Peyer's patch (tissue), 4 donors: Measurements from ENCODE around the gene CYP2J2. TPM values are rescaled to one million over a fixed set of nuclear protein-coding genes. Genes with fewer than 3 reads are reported as not detected.
A peak's percentile ranks its signal among the peaks of the same experiment; 100 is the strongest.

ENCODE experiments used
- DNase-seq, 3 donors: peaks; one replicate each; pipeline ENCODE4 v3.0.0-alpha.2; 2017 to 2019
- H3K27ac ChIP-seq, 4 donors: fragments of 200-600 bp; sonication (generic); one replicate each; pipeline ENCODE4 v1.5.1; 2016 to 2019
- H3K27me3 ChIP-seq, 2 donors: fragments of 200-600 bp; sonication (generic); one replicate each; pipeline ENCODE4 v1.5.1; 2019
- H3K36me3 ChIP-seq, 3 donors: fragments of 200-600 bp; sonication (generic); one replicate each; pipeline ENCODE4 v1.5.1; 2016 to 2019
- H3K4me1 ChIP-seq, 4 donors: fragments of 200-600 bp; sonication (generic); one replicate each; pipeline ENCODE4 v1.5.1; 2016 to 2019
- H3K4me3 ChIP-seq, 4 donors: fragments of 200-600 bp; sonication (generic); 1 replicate in 3 of 4; 2 replicates in 1 of 4; pipeline ENCODE4 v1.5.1; 2016 to 2019; ENCODE audit warnings: mild to moderate bottlenecking in 1 of 4
- H3K9me3 ChIP-seq, 4 donors: fragments of 200-600 bp; sonication (generic); one replicate each; pipeline ENCODE4 v1.5.1; 2016 to 2019; ENCODE audit warnings: mild to moderate bottlenecking in 1 of 4
- CTCF ChIP-seq, 6 experiments: fragments of 450-650 bp in 4 of 6; fragments of 200-600 bp in 2 of 6; sonication (generic) in 1 of 6; IDR thresholded peaks; one replicate each; pipeline ENCODE4 v1.5.1; 2017 to 2019; ENCODE audit warnings: antibody characterized with exemption in 6 of 6, mild to moderate bottlenecking in 3 of 6, moderate library complexity in 1 of 6
- POLR2A ChIP-seq, 2 donors: fragments of 450-650 bp; IDR thresholded peaks; one replicate each; pipeline ENCODE4 v1.5.1; 2017; ENCODE audit warnings: antibody characterized with exemption in 2 of 2, mild to moderate bottlenecking in 2 of 2, moderate library complexity in 2 of 2
- total RNA-seq, 4 donors: library from RNA; depleted of rRNA; stranded (reverse); fragments of >200 nt; gene quantifications; one replicate each; pipeline ENCODE4 v1.1.0, GENCODE V29; 2016

CYP2J2 gene
- total RNA-seq, 4 donors from 2014 or later: 14.9 to 243 (median 169) TPM

GRCh38 chr1:59892841-59893811 lies 33.4 kb downstream of the CYP2J2 start:
- Histone ChIP-seq H3K9me3 (peaks cover 0 to 3% (median 0%) of the 10 kb centered on the region in 4 donors), H3K4me3 (no peak overlapping the region), H3K36me3 (peaks cover 0 to 8% (median 0%) of the 10 kb centered on the region in 3 donors), H3K27me3 (no peaks in the 10 kb centered on the region), H3K4me1 (peaks cover 0 to 25% (median 1%) of the 10 kb centered on the region in 4 donors), H3K27ac (peak overlapping the region in 3 of 4 donors; percentile 47 to 86 (median 74))
- no peak for DNase-seq
- TF ChIP-seq POLR2A (IDR thresholded peaks at IDR 0.05) (no peak), CTCF (IDR thresholded peaks at IDR 0.05) (peak in 1 of 6 experiments; percentile 2)

GRCh38 chr1:59885160-59885832 lies 41.3 kb downstream of the CYP2J2 start:
- no peaks in the 10 kb centered on the region for H3K36me3 ChIP-seq
- no peak overlapping the region for H3K27ac ChIP-seq
- no peaks in the 10 kb centered on the region for H3K27me3 ChIP-seq
- H3K4me3 ChIP-seq: no peak overlapping the region
- H3K9me3 ChIP-seq: peaks cover 0 to under 1% (median 0%) of the 10 kb centered on the region in 4 donors
- peaks cover 0 to 1% (median 0%) of the 10 kb centered on the region in 4 donors for H3K4me1 ChIP-seq
- TF ChIP-seq CTCF (IDR thresholded peaks at IDR 0.05) (no peak), POLR2A (IDR thresholded peaks at IDR 0.05) (no peak)
- DNase-seq: no peak

GRCh38 chr1:59880735-59881134 lies 45.8 kb downstream of the CYP2J2 start:
- TF ChIP-seq CTCF (IDR thresholded peaks at IDR 0.05) (no peak), POLR2A (IDR thresholded peaks at IDR 0.05) (no peak)
- Histone ChIP-seq H3K36me3 (peaks cover 0 to 4% (median 0%) of the 10 kb centered on the region in 3 donors), H3K9me3 (no peaks in the 10 kb centered on the region), H3K27me3 (no peaks in the 10 kb centered on the region), H3K27ac (no peak overlapping the region), H3K4me1 (peaks cover 0 to 8% (median 0%) of the 10 kb centered on the region in 4 donors), H3K4me3 (no peak overlapping the region)
- no peak for DNase-seq

- Histone ChIP-seq H3K36me3 (peaks cover 0 to 4% (median 0%) of the 10 kb centered on the region in 3 donors), H3K27me3 (no peaks in the 10 kb centered on the region), H3K9me3 (no peaks in the 10 kb centered on the region), H3K27ac (peak overlapping the region in 1 of 4 donors; percentile 44), H3K4me3 (no peak overlapping the region), H3K4me1 (peaks cover 0 to 8% (median 0%) of the 10 kb centered on the region in 4 donors)
- no peak for DNase-seq
- TF ChIP-seq CTCF (IDR thresholded peaks at IDR 0.05) (no peak), POLR2A (IDR thresholded peaks at IDR 0.05) (no peak)
Observed at GRCh38 chr1:59879996-59880505, 46.5 kb downstream of the CYP2J2 start.

DNA sequence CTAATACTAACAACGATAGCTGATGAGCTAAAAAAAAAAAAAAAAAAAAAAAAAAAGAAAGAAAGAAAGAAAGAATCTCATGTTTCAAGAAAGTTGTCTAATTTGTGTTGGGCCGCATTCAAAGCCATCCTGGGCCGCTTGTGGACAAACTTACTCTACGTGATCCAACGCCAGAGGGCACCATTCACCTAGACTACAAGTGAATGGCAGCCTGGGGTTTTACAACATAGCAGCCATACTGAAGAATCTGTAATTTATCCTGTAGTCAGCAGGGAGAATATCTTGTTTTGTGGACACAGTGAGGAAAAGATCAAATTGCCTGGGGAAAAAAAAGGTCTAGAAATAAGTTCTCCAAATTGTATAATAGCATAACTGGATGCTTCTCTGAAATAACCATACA lies 47.0 kb downstream of the CYP2J2 start:
- peak; percentile 27 to 91 (median 75) for DNase-seq
- Histone ChIP-seq H3K9me3 (no peaks in the 10 kb centered on the region), H3K27ac (peak overlapping the region in 1 of 4 donors; percentile 44), H3K4me1 (peaks cover 0 to 8% (median 0%) of the 10 kb centered on the region in 4 donors), H3K36me3 (peaks cover 0 to 4% (median 0%) of the 10 kb centered on the region in 3 donors), H3K4me3 (no peak overlapping the region), H3K27me3 (no peaks in the 10 kb centered on the region)
- TF ChIP-seq CTCF (IDR thresholded peaks at IDR 0.05): peak in 4 of 6 experiments; percentile 32 to 88 (median 86)
- no peak for TF ChIP-seq POLR2A (IDR thresholded peaks at IDR 0.05)
